Neural crest cell (in vitro differentiated cells): ENCODE data around the gene GALNT15. TPM values are rescaled to one million over a fixed set of nuclear protein-coding genes. Genes with fewer than 3 reads are reported as not detected.

Source experiments
- DNase-seq: peaks from one replicate; pipeline ENCODE4 v3.0.0; 2021; ENCODE audit warnings: low read depth, mixed read lengths, low spot score
- H3K27ac Mint-ChIP-seq: one replicate; pipeline ENCODE4 v1.8.0; 2021; ENCODE audit warnings: mild to moderate bottlenecking, mixed read lengths; ENCODE audit not compliant: unreplicated experiment
- H3K27me3 Mint-ChIP-seq: 2 replicates; pipeline ENCODE4 v1.8.0; 2021; ENCODE audit warnings: low read depth, mild to moderate bottlenecking, mixed read lengths
- H3K36me3 Mint-ChIP-seq: 2 replicates; pipeline ENCODE4 v1.8.0; 2021; ENCODE audit warnings: low read depth, mild to moderate bottlenecking, mixed read lengths
- H3K4me1 Mint-ChIP-seq: 2 replicates; pipeline ENCODE4 v1.8.0; 2021; ENCODE audit warnings: mixed read lengths
- H3K4me3 Mint-ChIP-seq: one replicate; pipeline ENCODE4 v1.8.0; 2021; ENCODE audit warnings: mild to moderate bottlenecking, mixed read lengths
- H3K9me3 Mint-ChIP-seq: 2 replicates; pipeline ENCODE4 v1.8.0; 2021; ENCODE audit warnings: mixed read lengths
- total RNA-seq: library from RNA; stranded (reverse); gene quantifications from 2 replicates; pipeline ENCODE4 v1.2.1, GENCODE V29; 2021
- TF ChIP-seq, protein P1 (sequence below): fragments of 200-600 bp; sonication (generic); conservative IDR thresholded peaks from 2 replicates; pipeline ENCODE4 v1.5.0; 2021; ENCODE audit warnings: antibody characterized with exemption, mild to moderate bottlenecking

GALNT15 gene
- total RNA-seq, 1 donor from 2014 or later, result not detected

DNA sequence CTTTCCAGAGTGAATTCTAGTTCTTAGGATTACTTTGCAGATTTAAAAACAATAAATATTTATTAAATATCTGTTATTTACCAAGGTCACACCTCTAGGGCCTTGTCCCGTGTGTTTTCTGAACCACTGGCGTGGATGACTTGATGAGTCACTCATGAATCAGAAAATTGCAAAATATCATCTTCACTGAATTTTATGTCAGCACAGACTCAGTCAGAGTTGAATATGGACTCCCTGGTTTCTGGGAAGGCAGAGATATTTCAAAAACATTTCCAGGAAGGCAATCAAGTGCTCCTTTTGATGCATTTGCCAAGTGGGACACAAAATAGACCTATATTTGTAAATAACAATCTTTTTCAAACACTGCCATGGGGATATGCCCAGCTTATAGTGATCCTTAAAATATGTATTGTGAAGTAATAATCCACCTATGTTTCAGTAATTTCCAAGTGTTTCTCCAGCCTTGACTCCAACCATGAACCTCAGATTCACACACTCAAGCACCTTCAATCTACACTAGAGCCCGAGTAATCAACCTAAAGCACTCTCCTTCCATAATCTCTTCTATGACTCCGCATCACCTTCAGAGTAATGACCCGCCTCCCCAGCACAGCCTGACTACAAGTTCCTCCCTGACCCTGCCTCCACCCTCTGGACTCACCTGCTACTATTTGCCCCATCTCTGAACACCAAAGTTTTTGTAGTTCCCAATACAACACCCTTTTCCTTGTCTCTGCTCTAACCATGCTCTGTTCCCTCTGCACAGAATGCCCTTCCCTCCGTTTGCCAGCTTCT lies 65.9 kb downstream of the GALNT15 start:
- Mint-ChIP-seq H3K36me3 (no peaks in the 10 kb centered on the region), H3K27me3 (peaks cover 3% of the 10 kb centered on the region), H3K27ac (no peak overlapping the region), H3K4me1 (no peaks in the 10 kb centered on the region), H3K4me3 (no peak overlapping the region), H3K9me3 (no peaks in the 10 kb centered on the region)
- no peak for DNase-seq
- TF ChIP-seq, protein P1, sequence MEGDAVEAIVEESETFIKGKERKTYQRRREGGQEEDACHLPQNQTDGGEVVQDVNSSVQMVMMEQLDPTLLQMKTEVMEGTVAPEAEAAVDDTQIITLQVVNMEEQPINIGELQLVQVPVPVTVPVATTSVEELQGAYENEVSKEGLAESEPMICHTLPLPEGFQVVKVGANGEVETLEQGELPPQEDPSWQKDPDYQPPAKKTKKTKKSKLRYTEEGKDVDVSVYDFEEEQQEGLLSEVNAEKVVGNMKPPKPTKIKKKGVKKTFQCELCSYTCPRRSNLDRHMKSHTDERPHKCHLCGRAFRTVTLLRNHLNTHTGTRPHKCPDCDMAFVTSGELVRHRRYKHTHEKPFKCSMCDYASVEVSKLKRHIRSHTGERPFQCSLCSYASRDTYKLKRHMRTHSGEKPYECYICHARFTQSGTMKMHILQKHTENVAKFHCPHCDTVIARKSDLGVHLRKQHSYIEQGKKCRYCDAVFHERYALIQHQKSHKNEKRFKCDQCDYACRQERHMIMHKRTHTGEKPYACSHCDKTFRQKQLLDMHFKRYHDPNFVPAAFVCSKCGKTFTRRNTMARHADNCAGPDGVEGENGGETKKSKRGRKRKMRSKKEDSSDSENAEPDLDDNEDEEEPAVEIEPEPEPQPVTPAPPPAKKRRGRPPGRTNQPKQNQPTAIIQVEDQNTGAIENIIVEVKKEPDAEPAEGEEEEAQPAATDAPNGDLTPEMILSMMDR, result no peak

DNA sequence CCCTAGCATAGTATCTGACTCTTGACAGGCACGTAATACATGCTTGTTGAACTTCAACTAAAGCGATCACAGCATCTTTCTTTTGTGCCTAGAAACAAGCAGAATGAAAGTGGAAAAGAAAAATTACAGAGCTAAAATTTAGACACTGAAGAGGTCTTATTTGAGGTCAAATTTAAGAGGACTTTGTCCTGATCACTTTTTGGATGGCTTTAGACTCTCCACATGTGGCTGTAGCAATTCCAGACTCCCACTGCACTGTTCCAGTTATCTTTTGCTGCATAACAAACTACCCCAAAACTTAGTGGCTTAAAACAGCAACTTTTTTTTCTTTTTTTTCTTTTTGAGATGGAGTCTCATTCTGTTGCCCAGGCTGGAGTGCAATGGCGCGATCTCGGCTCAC lies 66.7 kb downstream of the GALNT15 start:
- Mint-ChIP-seq H3K27ac (no peak overlapping the region), H3K27me3 (peaks cover 3% of the 10 kb centered on the region), H3K9me3 (no peaks in the 10 kb centered on the region), H3K36me3 (no peaks in the 10 kb centered on the region), H3K4me1 (no peaks in the 10 kb centered on the region), H3K4me3 (no peak overlapping the region)
- TF ChIP-seq, protein P1, result no peak
- no peak for DNase-seq

DNA sequence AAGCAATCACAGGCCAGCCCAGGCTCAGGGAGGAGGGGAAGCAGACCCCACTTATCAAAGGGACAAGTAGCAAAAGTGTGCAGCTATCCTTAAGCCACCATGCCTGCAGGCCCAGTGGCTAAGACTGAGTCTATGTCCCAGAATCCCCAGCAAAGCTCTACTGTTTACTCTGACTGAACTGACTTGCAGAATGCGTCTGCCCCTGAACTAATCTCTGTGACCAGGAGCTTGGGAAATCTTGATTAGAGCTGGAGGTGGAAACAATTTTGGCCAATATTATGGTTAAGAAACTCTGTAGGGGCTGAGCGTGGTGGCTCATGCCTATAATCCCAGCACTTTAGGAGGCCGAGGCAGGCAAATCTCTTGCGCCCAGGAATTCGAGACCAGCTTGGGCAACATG lies 67.7 kb downstream of the GALNT15 start:
- no peak overlapping the region for H3K27ac Mint-ChIP-seq
- peaks cover 3% of the 10 kb centered on the region for H3K27me3 Mint-ChIP-seq
- TF ChIP-seq, protein P1, result no peak
- H3K36me3 Mint-ChIP-seq, result no peaks in the 10 kb centered on the region
- no peaks in the 10 kb centered on the region for H3K9me3 Mint-ChIP-seq
- peaks cover 2% of the 10 kb centered on the region for H3K4me1 Mint-ChIP-seq
- no peak for DNase-seq
- H3K4me3 Mint-ChIP-seq, result no peak overlapping the region

DNA sequence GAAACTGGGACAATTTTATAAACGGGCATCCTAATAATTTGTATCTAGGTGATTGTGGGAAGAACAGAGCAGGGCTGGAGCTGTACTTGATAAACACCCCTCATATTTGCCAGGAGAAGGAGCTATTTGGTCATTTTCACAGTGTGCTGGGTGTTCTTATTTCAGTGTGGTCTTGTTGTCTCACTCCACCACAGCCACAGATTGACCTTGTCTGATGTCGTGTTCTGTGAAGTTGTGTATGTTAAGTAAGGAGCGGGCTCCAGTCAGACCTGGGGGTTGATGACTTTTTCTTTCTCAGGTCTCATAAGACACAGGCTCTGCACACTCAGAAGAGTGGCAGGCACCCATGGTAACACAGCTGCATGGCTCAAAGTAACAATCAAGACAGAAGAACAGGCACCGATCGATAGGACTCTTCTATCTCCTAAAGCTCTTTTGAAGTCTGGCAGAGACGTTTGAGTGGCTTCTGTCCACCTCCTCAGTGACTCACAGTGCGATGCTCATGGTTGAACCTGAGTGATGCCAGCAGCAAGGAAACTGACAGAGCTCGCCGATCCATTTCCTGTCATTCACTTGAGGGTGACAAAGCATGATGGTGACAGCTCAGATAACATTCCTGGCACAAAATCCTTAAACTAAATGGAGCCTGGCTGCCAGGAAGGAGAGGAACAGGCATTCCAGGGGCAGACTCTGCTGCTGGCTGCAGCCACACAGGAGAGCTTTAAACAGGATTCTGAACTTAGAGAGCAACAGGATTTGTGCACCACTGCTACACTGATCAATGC lies 69.4 kb downstream of the GALNT15 start:
- Mint-ChIP-seq H3K4me1 (peaks cover 4% of the 10 kb centered on the region), H3K4me3 (no peak overlapping the region), H3K27ac (no peak overlapping the region), H3K36me3 (no peaks in the 10 kb centered on the region), H3K9me3 (no peaks in the 10 kb centered on the region), H3K27me3 (peaks cover 3% of the 10 kb centered on the region)
- DNase-seq, result no peak
- TF ChIP-seq, protein P1, result no peak

DNA sequence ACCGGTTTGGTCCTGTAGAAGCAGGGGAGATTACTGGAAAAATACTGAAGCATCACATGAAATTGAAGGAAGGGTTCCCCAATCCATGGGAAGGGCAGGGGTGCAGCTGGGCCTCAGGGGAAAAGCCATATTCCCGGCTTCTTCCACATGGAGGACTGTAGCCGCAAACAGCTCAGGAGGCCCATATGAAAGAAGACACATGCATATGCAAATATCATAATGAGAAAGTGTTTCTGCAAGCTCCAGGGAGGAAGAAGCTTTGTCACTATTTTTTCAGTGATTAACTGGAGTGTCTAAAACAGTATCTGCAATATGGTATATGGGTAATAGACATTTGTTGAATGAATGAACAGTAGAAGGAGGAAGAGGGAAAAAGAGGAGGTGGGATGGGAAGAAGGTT lies 71.1 kb downstream of the GALNT15 start:
- H3K9me3 Mint-ChIP-seq, result no peaks in the 10 kb centered on the region
- H3K4me3 Mint-ChIP-seq, result no peak overlapping the region
- no peak for DNase-seq
- TF ChIP-seq, protein P1, result no peak
- peaks cover 2% of the 10 kb centered on the region for H3K27me3 Mint-ChIP-seq
- H3K27ac Mint-ChIP-seq, result no peak overlapping the region
- H3K36me3 Mint-ChIP-seq, result no peaks in the 10 kb centered on the region
- H3K4me1 Mint-ChIP-seq, result peaks cover 4% of the 10 kb centered on the region
